Prostate gland (tissue), 2 donors: ENCODE measurements around the gene CCT7. TPM values are rescaled to one million over a fixed set of nuclear protein-coding genes. Genes with fewer than 3 reads are reported as not detected.

ENCODE experiments used
- DNase-seq: peaks from one replicate; pipeline ENCODE4 v3.0.0-alpha.2; 2019; ENCODE audit warnings: low spot score
- H3K27ac ChIP-seq, 2 donors: fragments of 200-600 bp; sonication (generic); 2 replicates each; pipeline ENCODE4 v1.5.1; 2017 to 2019
- H3K27me3 ChIP-seq: fragments of 200-600 bp; sonication (generic); replicated peaks from 2 replicates; pipeline ENCODE4 v1.5.1; 2019; ENCODE audit not compliant: insufficient read depth
- H3K36me3 ChIP-seq, 2 donors: fragments of 200-600 bp; sonication (generic); 1 replicate in 1 of 2; 2 replicates in 1 of 2; pipeline versions ENCODE4 v1.5.1 to v1.8.1; 2017 to 2019
- H3K4me1 ChIP-seq: fragments of 200-600 bp; sonication (generic); replicated peaks from 2 replicates; pipeline ENCODE4 v1.5.1; 2019
- H3K4me3 ChIP-seq, 2 donors: fragments of 200-600 bp; sonication (generic); 2 replicates each; pipeline ENCODE4 v1.5.1; 2017 to 2019
- H3K9me3 ChIP-seq: fragments of 200-600 bp; sonication (generic); 2 replicates; pipeline ENCODE4 v1.5.1; 2017
- POLR2A ChIP-seq: fragments of 450-650 bp; IDR thresholded peaks from one replicate; pipeline ENCODE4 v1.6.1; 2016; ENCODE audit warnings: antibody characterized with exemption, mild to moderate bottlenecking
- POLR2AphosphoS5 ChIP-seq: sonication (generic); formaldehyde crosslinking; IDR thresholded peaks from one replicate; pipeline ENCODE4 v1.6.1; 2017; ENCODE audit warnings: antibody characterized with exemption
- WGBS: methylation state at CpG from one replicate; pipeline ENCODE4 v1.1.5; 2018; 5-methylcytosine and 5-hydroxymethylcytosine counted together
- intact Hi-C: fragments of 100-400 bp; cut with DNase I; formaldehyde crosslinking; loops from one replicate; pipeline ENCODE4 v1.14.2; 2022
- total RNA-seq, 2 donors: library from RNA; depleted of rRNA; stranded (reverse); fragments of >200 nt; gene quantifications; one replicate each; pipeline ENCODE4 v1.1.0, GENCODE V29; 2016
- TF ChIP-seq, protein P1 (sequence below), 4 experiments: fragments of 200-600 bp in 2 of 4; fragments of 450-650 bp in 2 of 4; sonication (generic) in 2 of 4; IDR thresholded peaks; 1 replicate in 3 of 4; 2 replicates in 1 of 4; pipeline ENCODE4 v1.5.1; 2016 to 2019; ENCODE audit warnings: antibody characterized with exemption in 4 of 4, mild to moderate bottlenecking in 2 of 4, moderate library complexity in 2 of 4

CCT7 gene
- total RNA-seq, 2 donors from 2014 or later: 206 to 242 TPM

DNA sequence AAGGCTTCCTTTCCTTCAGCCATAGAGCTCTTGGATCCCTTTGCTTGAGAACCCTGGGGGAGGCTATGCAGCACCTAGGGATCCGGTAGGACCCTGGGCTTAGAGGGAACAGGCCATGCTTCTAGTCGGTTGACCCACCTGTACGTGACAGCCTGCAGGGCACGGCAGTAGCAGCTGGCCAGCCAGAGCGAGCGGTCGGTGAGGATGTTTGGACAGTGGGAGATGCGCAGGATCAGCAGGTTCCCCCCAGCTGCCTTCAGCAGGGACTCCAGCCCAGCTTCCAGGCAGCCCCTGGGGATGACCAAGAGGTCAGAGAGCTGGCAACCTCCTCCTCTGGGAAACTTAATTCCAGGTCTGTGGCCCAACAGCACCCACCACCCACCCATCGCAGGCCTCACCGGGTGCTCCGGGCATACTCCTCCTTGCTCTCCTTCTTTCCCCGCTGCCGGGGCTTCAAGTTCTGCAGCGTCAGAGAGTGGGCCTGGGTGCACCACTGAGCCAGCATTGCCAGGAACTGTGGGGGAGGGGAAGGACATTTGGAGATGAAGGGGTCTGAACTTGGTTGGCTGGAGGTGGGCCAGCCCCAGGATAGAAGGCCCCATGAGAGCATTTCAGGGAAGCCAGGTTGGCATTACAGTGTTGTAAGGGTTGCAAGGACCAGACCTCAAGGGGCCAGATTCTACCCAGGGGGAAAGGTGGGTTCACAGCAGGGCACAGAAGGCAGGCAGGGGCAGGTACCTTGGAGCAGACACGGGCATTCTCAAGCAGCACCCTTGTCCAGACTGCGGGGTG lies 29.6 kb downstream of the CCT7 start:
- DNase-seq: no peak
- intact Hi-C loops: no loop called here
- Histone ChIP-seq H3K36me3 (no peaks in the 10 kb centered on the region), H3K27ac (no peak overlapping the region), H3K27me3 (no peaks in the 10 kb centered on the region), H3K4me3 (no peak overlapping the region), H3K4me1 (peaks cover under 1% of the 10 kb centered on the region), H3K9me3 (no peaks in the 10 kb centered on the region)
- TF ChIP-seq, protein P1, sequence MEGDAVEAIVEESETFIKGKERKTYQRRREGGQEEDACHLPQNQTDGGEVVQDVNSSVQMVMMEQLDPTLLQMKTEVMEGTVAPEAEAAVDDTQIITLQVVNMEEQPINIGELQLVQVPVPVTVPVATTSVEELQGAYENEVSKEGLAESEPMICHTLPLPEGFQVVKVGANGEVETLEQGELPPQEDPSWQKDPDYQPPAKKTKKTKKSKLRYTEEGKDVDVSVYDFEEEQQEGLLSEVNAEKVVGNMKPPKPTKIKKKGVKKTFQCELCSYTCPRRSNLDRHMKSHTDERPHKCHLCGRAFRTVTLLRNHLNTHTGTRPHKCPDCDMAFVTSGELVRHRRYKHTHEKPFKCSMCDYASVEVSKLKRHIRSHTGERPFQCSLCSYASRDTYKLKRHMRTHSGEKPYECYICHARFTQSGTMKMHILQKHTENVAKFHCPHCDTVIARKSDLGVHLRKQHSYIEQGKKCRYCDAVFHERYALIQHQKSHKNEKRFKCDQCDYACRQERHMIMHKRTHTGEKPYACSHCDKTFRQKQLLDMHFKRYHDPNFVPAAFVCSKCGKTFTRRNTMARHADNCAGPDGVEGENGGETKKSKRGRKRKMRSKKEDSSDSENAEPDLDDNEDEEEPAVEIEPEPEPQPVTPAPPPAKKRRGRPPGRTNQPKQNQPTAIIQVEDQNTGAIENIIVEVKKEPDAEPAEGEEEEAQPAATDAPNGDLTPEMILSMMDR (IDR thresholded peaks at IDR 0.05): no peak
- no peak for TF ChIP-seq POLR2A
- 92% methylated on average over 16 of the region's 16 CpGs for WGBS

DNA sequence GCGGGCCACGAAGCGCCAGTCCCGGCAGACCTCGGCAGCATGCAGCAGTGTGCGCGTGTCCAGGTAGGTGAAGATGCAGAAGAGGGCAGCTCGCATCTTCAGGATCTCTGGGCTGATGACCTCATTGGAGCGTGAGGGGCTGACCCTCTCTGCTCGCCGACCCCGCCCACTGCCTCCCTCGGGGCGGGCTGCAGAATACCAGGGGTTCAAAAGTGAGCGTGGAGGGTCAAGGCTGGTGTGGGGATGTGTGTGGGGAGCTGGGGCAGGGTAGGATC lies 30.2 kb downstream of the CCT7 start:
- Histone ChIP-seq H3K9me3 (no peaks in the 10 kb centered on the region), H3K4me1 (peaks cover 2% of the 10 kb centered on the region), H3K4me3 (no peak overlapping the region), H3K36me3 (no peaks in the 10 kb centered on the region), H3K27me3 (no peaks in the 10 kb centered on the region), H3K27ac (no peak overlapping the region)
- 93% methylated on average over 15 of the region's 15 CpGs for WGBS
- intact Hi-C loops: no loop called here
- DNase-seq: no peak
- TF ChIP-seq, protein P1 (IDR thresholded peaks at IDR 0.05): no peak
- TF ChIP-seq POLR2AphosphoS5 (no peak), POLR2A (no peak)

- no peak overlapping the region for H3K4me3 ChIP-seq
- no peaks in the 10 kb centered on the region for H3K9me3 ChIP-seq
- DNase-seq: no peak
- TF ChIP-seq, protein P1 (IDR thresholded peaks at IDR 0.05): no peak
- TF ChIP-seq POLR2AphosphoS5: no peak
- TF ChIP-seq POLR2A: no peak
- H3K4me1 ChIP-seq: peaks cover 2% of the 10 kb centered on the region
- H3K27ac ChIP-seq: no peak overlapping the region
- 87% methylated on average over 4 of the region's 4 CpGs for WGBS
- no peaks in the 10 kb centered on the region for H3K36me3 ChIP-seq
- H3K27me3 ChIP-seq: no peaks in the 10 kb centered on the region
- intact Hi-C loops: no loop called here
Observed at GRCh38 chr2:73264783-73265182, 30.7 kb downstream of the CCT7 start.

DNA sequence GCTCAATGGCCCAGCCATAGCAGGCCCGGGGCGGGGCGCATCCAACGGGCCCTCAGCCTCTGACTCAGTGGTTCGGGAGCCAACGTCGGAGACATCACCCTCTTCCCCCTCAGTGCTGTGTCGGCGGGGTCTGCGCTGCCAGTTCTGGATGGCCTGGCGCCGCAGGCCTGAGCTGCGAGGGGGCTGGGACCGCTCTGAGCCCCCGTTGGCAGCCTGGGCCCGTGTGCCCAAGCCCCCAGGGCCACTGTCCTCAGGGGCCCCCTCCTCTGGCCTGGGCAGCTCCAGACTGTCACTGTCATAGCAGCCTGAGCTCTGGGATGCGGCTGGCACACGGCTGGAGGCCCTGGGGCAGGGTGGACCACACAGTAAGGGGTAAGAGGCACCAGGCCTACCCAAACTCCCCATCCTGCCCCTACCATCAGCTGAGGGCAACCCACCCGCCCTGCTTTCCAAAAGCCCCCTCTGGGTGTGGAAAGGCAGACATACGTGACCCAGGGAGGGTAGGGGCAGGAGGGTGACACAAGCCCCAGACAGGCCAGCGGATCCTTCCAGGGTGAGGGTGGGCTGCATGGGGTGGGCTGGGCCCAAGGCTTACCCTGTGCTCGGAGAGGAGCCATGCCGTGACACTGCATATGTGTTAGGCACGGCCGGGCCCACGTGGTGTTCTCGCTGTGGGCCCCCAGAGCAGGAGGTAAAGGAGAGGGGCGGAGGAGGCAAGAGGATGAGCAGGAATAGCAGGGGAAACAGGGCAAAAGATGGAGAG lies 31.4 kb downstream of the CCT7 start:
- no peak for DNase-seq
- H3K9me3 ChIP-seq: no peaks in the 10 kb centered on the region
- no peak overlapping the region for H3K4me3 ChIP-seq
- WGBS: 93% methylated on average over 13 of the region's 28 CpGs
- no peak overlapping the region for H3K27ac ChIP-seq
- intact Hi-C loops: no loop called here
- peaks cover 2% of the 10 kb centered on the region for H3K4me1 ChIP-seq
- H3K27me3 ChIP-seq: no peaks in the 10 kb centered on the region
- TF ChIP-seq POLR2A: no peak
- no peak for TF ChIP-seq POLR2AphosphoS5
- TF ChIP-seq, protein P1 (IDR thresholded peaks at IDR 0.05): no peak
- no peaks in the 10 kb centered on the region for H3K36me3 ChIP-seq
